Neural cell (in vitro differentiated cells): ENCODE results near the gene EP400.

Source experiments
- CTCF ChIP-seq: fragments of 450-650 bp; IDR thresholded peaks from 2 replicates; pipeline ENCODE4 v1.5.1; 2014; ENCODE audit warnings: antibody characterized with exemption, mild to moderate bottlenecking, moderate library complexity; ENCODE audit not compliant: poor library complexity, severe bottlenecking
- EP300 ChIP-seq: fragments of 450-650 bp; conservative IDR thresholded peaks from 2 replicates; pipeline ENCODE4 v1.6.1; 2014; ENCODE audit warnings: antibody characterized with exemption, mild to moderate bottlenecking, moderate library complexity; ENCODE audit not compliant: poor library complexity, severe bottlenecking
- EZH2 ChIP-seq: fragments of 200-600, 300-800 bp; shearing (Covaris generic), sonication (generic); IDR thresholded peaks from 2 replicates; pipeline ENCODE4 v1.6.1; 2014; ENCODE audit warnings: antibody characterized with exemption, low read length, borderline replicate concordance, mild to moderate bottlenecking; ENCODE audit not compliant: insufficient read depth, poor library complexity, severe bottlenecking
- POLR2AphosphoS5 ChIP-seq: IDR thresholded peaks from 2 replicates; pipeline ENCODE4 v1.6.1; 2012
- RAD21 ChIP-seq: fragments of 450-650 bp; conservative IDR thresholded peaks from 2 replicates; pipeline ENCODE4 v1.6.1; 2014; ENCODE audit warnings: antibody characterized with exemption, mild to moderate bottlenecking, moderate library complexity
- REST ChIP-seq: IDR thresholded peaks from 2 replicates; pipeline ENCODE4 v1.6.1; 2012; ENCODE audit warnings: borderline replicate concordance
- TAF1 ChIP-seq: IDR thresholded peaks from 2 replicates; pipeline ENCODE4 v1.6.1; 2012; ENCODE audit warnings: low read depth

DNA sequence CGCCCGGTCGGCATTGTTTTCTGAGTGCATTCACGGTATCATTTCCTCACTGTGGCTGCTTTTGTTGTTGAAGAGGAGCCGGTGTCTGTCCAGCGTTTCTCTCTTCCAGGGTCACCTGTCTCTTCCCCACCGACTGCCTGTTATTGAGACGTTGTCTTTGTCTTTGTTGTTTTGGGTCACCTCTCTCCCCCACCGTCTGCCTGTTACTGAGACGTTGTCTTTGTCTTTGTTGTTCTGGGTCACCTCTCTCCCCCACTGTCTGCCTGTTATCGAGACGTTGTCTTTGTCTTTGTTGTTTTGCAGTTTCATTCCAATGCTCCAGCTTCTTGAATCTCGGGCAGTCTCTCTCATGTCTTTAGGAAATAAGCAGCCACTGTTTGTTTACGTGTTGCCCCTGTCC lies 124.5 kb downstream of the EP400 start:
- TF ChIP-seq TAF1 (no peak), REST (no peak), POLR2AphosphoS5 (no peak), CTCF (no peak), EP300 (no peak), EZH2 (no peak), RAD21 (no peak)
